Fibroblast of peridontal ligament (primary cell): Measurements from ENCODE around the gene SYCP2L.
"Not testable (repeated sequence)": the region's sequence is repeated elsewhere in the genome, so short reads cannot be mapped to it uniquely, and the experiment has no call there.

Experiments
- DNase-seq: peaks from one replicate; pipeline ENCODE4 v3.0.0-alpha.2; 2010; ENCODE audit errors: extremely low read depth

The SYCP2L gene

GRCh38 chr6:10957414-10957886 lies 70.6 kb downstream of the SYCP2L start:
- DNase-seq, result no peak

- no peak for DNase-seq
Measured at GRCh38 chr6:10960171-10960570, 73.3 kb downstream of the SYCP2L start.

GRCh38 chr6:10961837-10962236 lies 75.0 kb downstream of the SYCP2L start:
- DNase-seq, result no peak

GRCh38 chr6:10962673-10963072 lies 75.8 kb downstream of the SYCP2L start:
- DNase-seq, result peak; percentile 89

GRCh38 chr6:10963113-10963512 lies 76.3 kb downstream of the SYCP2L start:
- DNase-seq, result no peak

- no peak for DNase-seq
Measured at GRCh38 chr6:10964684-10965083, 77.8 kb downstream of the SYCP2L start.

- DNase-seq, result peak; percentile 28
Measured at GRCh38 chr6:10968776-10969175, 81.9 kb downstream of the SYCP2L start.

GRCh38 chr6:10970731-10971130 lies 83.9 kb downstream of the SYCP2L start:
- no peak for DNase-seq

GRCh38 chr6:10972196-10972595 lies 85.3 kb downstream of the SYCP2L start:
- DNase-seq, result no peak

GRCh38 chr6:10976571-10976970 lies 89.7 kb downstream of the SYCP2L start:
- no peak for DNase-seq

- no peak for DNase-seq
Measured at GRCh38 chr6:10977231-10977968, 90.5 kb downstream of the SYCP2L start.

GRCh38 chr6:10979603-10980002 lies 92.8 kb downstream of the SYCP2L start:
- DNase-seq, result no peak

GRCh38 chr6:10981409-10981808 lies 94.6 kb downstream of the SYCP2L start:
- no peak for DNase-seq

GRCh38 chr6:10984959-10985358 lies 98.1 kb downstream of the SYCP2L start:
- DNase-seq, result not testable (repeated sequence)

GRCh38 chr6:10989587-10989986 lies 102.7 kb downstream of the SYCP2L start:
- no peak for DNase-seq

GRCh38 chr6:10991115-10991514 lies 104.3 kb downstream of the SYCP2L start:
- DNase-seq, result no peak

- DNase-seq, result no peak
Measured at GRCh38 chr6:10993896-10994295, 107.0 kb downstream of the SYCP2L start.

- no peak for DNase-seq
Measured at GRCh38 chr6:10995114-10995707, 108.4 kb downstream of the SYCP2L start.

- peak; percentile 79 for DNase-seq
Measured at GRCh38 chr6:10999994-11000393, 113.1 kb downstream of the SYCP2L start.

- DNase-seq, result no peak
Measured at GRCh38 chr6:11002176-11002575, 115.3 kb downstream of the SYCP2L start.

GRCh38 chr6:11003297-11003696 lies 116.4 kb downstream of the SYCP2L start:
- not testable (repeated sequence) for DNase-seq

- peak; percentile 42 for DNase-seq
Measured at GRCh38 chr6:11006061-11006460, 119.2 kb downstream of the SYCP2L start.
